HEK293 (cell line): ENCODE results near the gene KRTAP5-2.

Source experiments
- GLIS1 ChIP-seq: fragments of 450-650 bp; formaldehyde crosslinking; IDR thresholded peaks from 2 replicates; pipeline ENCODE4 v1.5.1; 2016; ENCODE audit warnings: missing biosample characterization, missing genetic modification characterization
- WT1 ChIP-seq: fragments of 450-650 bp; formaldehyde crosslinking; IDR thresholded peaks from 2 replicates; pipeline ENCODE4 v1.5.1; 2016; ENCODE audit warnings: missing biosample characterization, missing genetic modification characterization
- ZEB2 ChIP-seq: fragments of 450-650 bp; formaldehyde crosslinking; IDR thresholded peaks from 2 replicates; pipeline ENCODE4 v1.5.1; 2016; ENCODE audit warnings: missing biosample characterization, missing genetic modification characterization
- ZNF16 ChIP-seq: fragments of 450-650 bp; formaldehyde crosslinking; IDR thresholded peaks from 2 replicates; pipeline ENCODE4 v1.5.1; 2016; ENCODE audit warnings: low read depth, missing biosample characterization, missing genetic modification characterization
- ZNF335 ChIP-seq: fragments of 450-650 bp; formaldehyde crosslinking; conservative IDR thresholded peaks from 2 replicates; pipeline ENCODE4 v1.5.1; 2016; ENCODE audit warnings: missing biosample characterization, missing genetic modification characterization
- ZSCAN30 ChIP-seq: fragments of 450-650 bp; IDR thresholded peaks from 2 replicates; pipeline ENCODE4 v1.5.1; 2018; ENCODE audit warnings: missing biosample characterization, mild to moderate bottlenecking, missing genetic modification characterization, moderate library complexity
- TF ChIP-seq, protein P1 (sequence below): fragments of 450-650 bp; formaldehyde crosslinking; IDR thresholded peaks from 2 replicates; pipeline ENCODE4 v1.5.1; 2017; ENCODE audit warnings: missing biosample characterization, missing genetic modification characterization
- TF ChIP-seq, protein P2 (sequence below): fragments of 450-650 bp; formaldehyde crosslinking; IDR thresholded peaks from 2 replicates; pipeline ENCODE4 v1.5.1; 2016; ENCODE audit warnings: missing biosample characterization, missing genetic modification characterization
- TF ChIP-seq, protein P3 (sequence below): fragments of 450-650 bp; formaldehyde crosslinking; conservative IDR thresholded peaks from 2 replicates; pipeline ENCODE4 v1.5.1; 2016; ENCODE audit warnings: low read depth, missing biosample characterization, missing genetic modification characterization

DNA sequence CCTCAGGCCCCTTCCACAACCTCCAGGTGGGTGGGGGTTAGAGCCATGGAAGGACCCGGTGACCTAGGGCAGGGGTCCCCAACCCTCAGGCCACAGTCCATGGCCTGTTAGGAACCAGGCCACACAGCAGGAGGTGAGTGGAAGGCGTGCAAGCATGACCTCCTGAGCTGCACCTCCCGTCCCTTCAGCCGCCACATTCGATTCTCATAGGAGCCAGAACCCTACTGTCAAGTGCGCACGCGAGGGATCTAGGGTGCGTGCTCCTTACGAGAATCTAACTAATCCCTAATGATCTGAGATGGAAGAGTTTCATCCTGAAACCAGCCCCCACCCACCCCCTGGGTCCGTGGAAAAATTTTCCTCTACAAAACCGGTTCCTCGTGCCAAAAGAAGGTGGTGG lies 27.4 kb upstream of the KRTAP5-2 start:
- TF ChIP-seq, protein P1, sequence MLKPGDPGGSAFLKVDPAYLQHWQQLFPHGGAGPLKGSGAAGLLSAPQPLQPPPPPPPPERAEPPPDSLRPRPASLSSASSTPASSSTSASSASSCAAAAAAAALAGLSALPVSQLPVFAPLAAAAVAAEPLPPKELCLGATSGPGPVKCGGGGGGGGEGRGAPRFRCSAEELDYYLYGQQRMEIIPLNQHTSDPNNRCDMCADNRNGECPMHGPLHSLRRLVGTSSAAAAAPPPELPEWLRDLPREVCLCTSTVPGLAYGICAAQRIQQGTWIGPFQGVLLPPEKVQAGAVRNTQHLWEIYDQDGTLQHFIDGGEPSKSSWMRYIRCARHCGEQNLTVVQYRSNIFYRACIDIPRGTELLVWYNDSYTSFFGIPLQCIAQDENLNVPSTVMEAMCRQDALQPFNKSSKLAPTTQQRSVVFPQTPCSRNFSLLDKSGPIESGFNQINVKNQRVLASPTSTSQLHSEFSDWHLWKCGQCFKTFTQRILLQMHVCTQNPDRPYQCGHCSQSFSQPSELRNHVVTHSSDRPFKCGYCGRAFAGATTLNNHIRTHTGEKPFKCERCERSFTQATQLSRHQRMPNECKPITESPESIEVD (tag by site-specific recombination): no peak
- TF ChIP-seq ZNF335 (tag by site-specific recombination) (no peak), ZNF16 (tag by site-specific recombination) (no peak), ZSCAN30 (tag by site-specific recombination) (no peak), GLIS1 (tag by site-specific recombination) (no peak), ZEB2 (no peak), WT1 (tag by site-specific recombination) (no peak)
- TF ChIP-seq, protein P2, sequence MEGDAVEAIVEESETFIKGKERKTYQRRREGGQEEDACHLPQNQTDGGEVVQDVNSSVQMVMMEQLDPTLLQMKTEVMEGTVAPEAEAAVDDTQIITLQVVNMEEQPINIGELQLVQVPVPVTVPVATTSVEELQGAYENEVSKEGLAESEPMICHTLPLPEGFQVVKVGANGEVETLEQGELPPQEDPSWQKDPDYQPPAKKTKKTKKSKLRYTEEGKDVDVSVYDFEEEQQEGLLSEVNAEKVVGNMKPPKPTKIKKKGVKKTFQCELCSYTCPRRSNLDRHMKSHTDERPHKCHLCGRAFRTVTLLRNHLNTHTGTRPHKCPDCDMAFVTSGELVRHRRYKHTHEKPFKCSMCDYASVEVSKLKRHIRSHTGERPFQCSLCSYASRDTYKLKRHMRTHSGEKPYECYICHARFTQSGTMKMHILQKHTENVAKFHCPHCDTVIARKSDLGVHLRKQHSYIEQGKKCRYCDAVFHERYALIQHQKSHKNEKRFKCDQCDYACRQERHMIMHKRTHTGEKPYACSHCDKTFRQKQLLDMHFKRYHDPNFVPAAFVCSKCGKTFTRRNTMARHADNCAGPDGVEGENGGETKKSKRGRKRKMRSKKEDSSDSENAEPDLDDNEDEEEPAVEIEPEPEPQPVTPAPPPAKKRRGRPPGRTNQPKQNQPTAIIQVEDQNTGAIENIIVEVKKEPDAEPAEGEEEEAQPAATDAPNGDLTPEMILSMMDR: no peak
- TF ChIP-seq, protein P3, sequence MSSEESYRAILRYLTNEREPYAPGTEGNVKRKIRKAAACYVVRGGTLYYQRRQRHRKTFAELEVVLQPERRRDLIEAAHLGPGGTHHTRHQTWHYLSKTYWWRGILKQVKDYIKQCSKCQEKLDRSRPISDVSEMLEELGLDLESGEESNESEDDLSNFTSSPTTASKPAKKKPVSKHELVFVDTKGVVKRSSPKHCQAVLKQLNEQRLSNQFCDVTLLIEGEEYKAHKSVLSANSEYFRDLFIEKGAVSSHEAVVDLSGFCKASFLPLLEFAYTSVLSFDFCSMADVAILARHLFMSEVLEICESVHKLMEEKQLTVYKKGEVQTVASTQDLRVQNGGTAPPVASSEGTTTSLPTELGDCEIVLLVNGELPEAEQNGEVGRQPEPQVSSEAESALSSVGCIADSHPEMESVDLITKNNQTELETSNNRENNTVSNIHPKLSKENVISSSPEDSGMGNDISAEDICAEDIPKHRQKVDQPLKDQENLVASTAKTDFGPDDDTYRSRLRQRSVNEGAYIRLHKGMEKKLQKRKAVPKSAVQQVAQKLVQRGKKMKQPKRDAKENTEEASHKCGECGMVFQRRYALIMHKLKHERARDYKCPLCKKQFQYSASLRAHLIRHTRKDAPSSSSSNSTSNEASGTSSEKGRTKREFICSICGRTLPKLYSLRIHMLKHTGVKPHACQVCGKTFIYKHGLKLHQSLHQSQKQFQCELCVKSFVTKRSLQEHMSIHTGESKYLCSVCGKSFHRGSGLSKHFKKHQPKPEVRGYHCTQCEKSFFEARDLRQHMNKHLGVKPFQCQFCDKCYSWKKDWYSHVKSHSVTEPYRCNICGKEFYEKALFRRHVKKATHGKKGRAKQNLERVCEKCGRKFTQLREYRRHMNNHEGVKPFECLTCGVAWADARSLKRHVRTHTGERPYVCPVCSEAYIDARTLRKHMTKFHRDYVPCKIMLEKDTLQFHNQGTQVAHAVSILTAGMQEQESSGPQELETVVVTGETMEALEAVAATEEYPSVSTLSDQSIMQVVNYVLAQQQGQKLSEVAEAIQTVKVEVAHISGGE (tag by site-specific recombination): no peak
